HCT116 (cell line): Measurements from ENCODE around the gene BFAR. TPM values are rescaled to one million over a fixed set of nuclear protein-coding genes. Genes with fewer than 3 reads are reported as not detected.

Experiments used
- ATAC-seq: fragments of 200-7000 bp; cut with Tn5 transposase; 2 replicates; pipeline ENCODE4 v1.9.1; 2020; ENCODE audit warnings: mild to moderate bottlenecking, moderate library complexity
- BruUV-seq: library from RNA; stranded (reverse); fragments of 400-500 nt; replicated peaks from 2 replicates; lab custom pipeline; 2021; lab: Mats Ljungman, UMichigan
- CTCF ChIA-PET: fragments of 300-600 bp; sonication (Branson Sonifier 250); formaldehyde crosslinking; loops from one replicate; lab custom pipeline; 2021; ENCODE audit warnings: antibody characterized with exemption; lab: Charles Lee
- POLR2A ChIA-PET: fragments of 300-600, 350-600 bp; sonication (Branson Sonifier 250); formaldehyde crosslinking; loops from one replicate; lab custom pipeline; 2021; ENCODE audit warnings: antibody characterized with exemption; lab: Charles Lee
- RAD21 ChIA-PET, 2 experiments: fragments of 300-600 bp; sonication (Branson Sonifier 250); formaldehyde crosslinking; loops; one replicate each; lab custom pipeline; 2023; ENCODE audit warnings: low total read pairs in 2 of 2; ENCODE audit not compliant: uncharacterized antibody in 2 of 2, unreplicated experiment in 2 of 2, low non-redundant PET in 1 of 2; lab: Charles Lee
- DNase-seq: peaks from one replicate; pipeline ENCODE4 v3.0.0-alpha.2; 2010; ENCODE audit warnings: low read depth, low spot score
- H2AFZ ChIP-seq: fragments of 200-600 bp; shearing (Covaris generic), sonication (generic); 2 replicates; pipeline ENCODE4 v1.6.1; 2017; ENCODE audit warnings: low read depth, mixed run types, mixed read lengths, antibody characterized with exemption, low read length; ENCODE audit not compliant: poor library complexity, severe bottlenecking
- H3K27ac ChIP-seq: 2 replicates; pipeline ENCODE4 v1.5.1; 2012; ENCODE audit warnings: low read depth, low read length
- H3K27me3 ChIP-seq: fragments of 200-600 bp; sonication (generic); 2 replicates; pipeline ENCODE4 v1.6.1; 2016; ENCODE audit warnings: mixed run types, low read length, mixed read lengths; ENCODE audit not compliant: insufficient read depth
- H3K36me3 ChIP-seq, 2 experiments: fragments of 200-500 bp in 1 of 2; fragments of 200-600 bp in 1 of 2; sonication (Bioruptor generic) in 1 of 2; sonication (generic) in 1 of 2; 2 replicates each; pipeline versions ENCODE4 v1.5.1 to v1.6.1; 2014 to 2016; ENCODE audit warnings: low read length in 2 of 2, inconsistent platforms in 1 of 2, mixed read lengths in 1 of 2, mixed run types in 1 of 2; ENCODE audit not compliant: insufficient read depth in 2 of 2, control insufficient read depth in 1 of 2
- H3K4me1 ChIP-seq, 2 experiments: fragments of 200-600 bp in 1 of 2; sonication (generic) in 1 of 2; 2 replicates each; pipeline versions ENCODE4 v1.5.1 to v1.6.1; 2012 to 2017; ENCODE audit warnings: low read length in 2 of 2, inconsistent platforms in 1 of 2, mild to moderate bottlenecking in 1 of 2, mixed read lengths in 1 of 2, mixed run types in 1 of 2, moderate library complexity in 1 of 2; ENCODE audit not compliant: insufficient read depth in 2 of 2, control insufficient read depth in 1 of 2
- H3K4me2 ChIP-seq: fragments of 200-600 bp; sonication (generic); 2 replicates; pipeline ENCODE4 v1.6.1; 2017; ENCODE audit warnings: mixed run types, low read length, mixed read lengths
- H3K4me3 ChIP-seq, 2 experiments: fragments of 200-600 bp in 1 of 2; sonication (generic) in 1 of 2; replicated peaks in 1 of 2; 2 replicates each; pipeline ENCODE4 v1.5.1; 2011 to 2016; ENCODE audit warnings: low read length in 2 of 2, control low read depth in 1 of 2, low read depth in 1 of 2, mild to moderate bottlenecking in 1 of 2, mixed read lengths in 1 of 2, mixed run types in 1 of 2
- H3K79me2 ChIP-seq: fragments of 200-600 bp; sonication (generic); 2 replicates; pipeline ENCODE4 v1.6.1; 2017; ENCODE audit warnings: mild to moderate bottlenecking, mixed run types, low read length, moderate library complexity, mixed read lengths; ENCODE audit not compliant: insufficient read depth
- H3K9ac ChIP-seq: fragments of 200-600 bp; sonication (generic); 2 replicates; pipeline ENCODE4 v1.6.1; 2016; ENCODE audit warnings: low read length, mixed read lengths
- H3K9me2 ChIP-seq: fragments of 200-600 bp; sonication (generic), shearing (Covaris generic); 2 replicates; pipeline ENCODE4 v1.6.1; 2017; ENCODE audit warnings: mixed run types, mild to moderate bottlenecking, moderate library complexity; ENCODE audit not compliant: insufficient read depth
- H3K9me3 ChIP-seq, 2 experiments: fragments of 200-500 bp in 1 of 2; fragments of 200-600 bp in 1 of 2; sonication (Bioruptor generic) in 1 of 2; sonication (generic) in 1 of 2; 2 replicates each; pipeline ENCODE4 v1.6.1; 2014 to 2017; ENCODE audit warnings: low read length in 2 of 2, mixed read lengths in 2 of 2, inconsistent platforms in 1 of 2, low read depth in 1 of 2, mild to moderate bottlenecking in 1 of 2, mixed run types in 1 of 2, moderate library complexity in 1 of 2; ENCODE audit not compliant: control insufficient read depth in 1 of 2, insufficient read depth in 1 of 2
- H4K20me1 ChIP-seq: fragments of 200-600 bp; sonication (generic), shearing (Covaris generic); 2 replicates; pipeline ENCODE4 v1.6.1; 2017; ENCODE audit warnings: mixed run types, mild to moderate bottlenecking, moderate library complexity; ENCODE audit not compliant: insufficient read depth
- ATF3 ChIP-seq: IDR thresholded peaks from 2 replicates; pipeline ENCODE4 v1.6.1; 2012
- CBX3 ChIP-seq: IDR thresholded peaks from 2 replicates; pipeline ENCODE4 v1.6.1; 2012; ENCODE audit warnings: low read depth
- CEBPB ChIP-seq: IDR thresholded peaks from 2 replicates; pipeline ENCODE4 v1.6.1; 2012; ENCODE audit warnings: low read depth
- CTCF ChIP-seq, 3 experiments: fragments of 200-600 bp in 1 of 3; sonication (generic) in 1 of 3; IDR thresholded peaks in 2 of 3; conservative IDR thresholded peaks in 1 of 3; 2 replicates each; pipeline ENCODE4 v1.5.1; 2012 to 2017; ENCODE audit warnings: low read depth in 2 of 3, low read length in 2 of 3, antibody characterized with exemption in 1 of 3, borderline replicate concordance in 1 of 3, control low read depth in 1 of 3, mild to moderate bottlenecking in 1 of 3, mixed read lengths in 1 of 3, mixed run types in 1 of 3, moderate library complexity in 1 of 3; ENCODE audit not compliant: insufficient read depth in 1 of 3
- EZH2 ChIP-seq: fragments of 200-600 bp; sonication (generic); IDR thresholded peaks from 2 replicates; pipeline ENCODE4 v1.6.1; 2017; ENCODE audit warnings: antibody characterized with exemption, mixed run types
- EZH2phosphoT487 ChIP-seq: fragments of 200-600 bp; IDR thresholded peaks from 2 replicates; pipeline ENCODE4 v1.6.1; 2018; ENCODE audit warnings: antibody characterized with exemption, borderline replicate concordance
- FOSL1 ChIP-seq: IDR thresholded peaks from 2 replicates; pipeline ENCODE4 v1.6.1; 2012; ENCODE audit warnings: low read depth
- JUND ChIP-seq: IDR thresholded peaks from 2 replicates; pipeline ENCODE4 v1.6.1; 2012
- MAX ChIP-seq: IDR thresholded peaks from 2 replicates; pipeline ENCODE4 v1.6.1; 2012
- POLR2A ChIP-seq: IDR thresholded peaks from 2 replicates; pipeline ENCODE4 v1.7.0; 2011; ENCODE audit warnings: borderline replicate concordance; ENCODE audit not compliant: insufficient read depth, insufficient read length; ENCODE audit errors: extremely low read depth
- POLR2AphosphoS5 ChIP-seq: IDR thresholded peaks from 2 replicates; pipeline ENCODE4 v1.6.1; 2011; ENCODE audit warnings: mild to moderate bottlenecking, low read depth, low read length, moderate library complexity
- RAD21 ChIP-seq: IDR thresholded peaks from 2 replicates; pipeline ENCODE4 v1.6.1; 2012; ENCODE audit warnings: low read depth, mild to moderate bottlenecking
- SP1 ChIP-seq: IDR thresholded peaks from 2 replicates; pipeline ENCODE4 v1.6.1; 2012; ENCODE audit warnings: low read depth
- SRF ChIP-seq: IDR thresholded peaks from 2 replicates; pipeline ENCODE4 v1.6.1; 2012; ENCODE audit warnings: low read depth
- ZBTB33 ChIP-seq: IDR thresholded peaks from 2 replicates; pipeline ENCODE4 v1.6.1; 2011; ENCODE audit warnings: mild to moderate bottlenecking, low read length, moderate library complexity; ENCODE audit not compliant: insufficient replicate concordance; ENCODE audit errors: extremely low read depth
- ZNF274 ChIP-seq: fragments of 200-500 bp; sonication (Bioruptor generic); IDR thresholded peaks from 2 replicates; pipeline ENCODE4 v1.6.1; 2014; ENCODE audit warnings: mild to moderate bottlenecking, low read depth, low read length, inconsistent platforms
- intact Hi-C: fragments of 100-400 bp; cut with micrococcal nuclease; formaldehyde crosslinking; loops from 2 replicates; pipeline ENCODE4 v1.10.0; 2022
- total RNA-seq: library from RNA; stranded (reverse); gene quantifications from one replicate; pipeline ENCODE4 v1.2.1, GENCODE V29; 2021; ENCODE audit not compliant: unreplicated experiment

BFAR gene
- total RNA-seq, 1 experiment from 2014 or later = 49.7 TPM

- POLR2A ChIA-PET = no interaction called here
- Histone ChIP-seq H3K4me2 (no peak overlapping the region), H3K9ac (no peak overlapping the region), H3K4me3 (no peak overlapping the region), H3K27ac (no peak overlapping the region), H2AFZ (no peak overlapping the region), H3K9me3 (no peaks in the 10 kb centered on the region), H3K4me1 (no peaks in the 10 kb centered on the region), H3K79me2 (0 out of 2 replicates have a peak, but pooled peaks cover 3% of the 10 kb centered on the region), H3K9me2 (no peaks in the 10 kb centered on the region), H4K20me1 (no peaks in the 10 kb centered on the region), H3K27me3 (no peaks in the 10 kb centered on the region), H3K36me3 (peaks cover 22 to 36% of the 10 kb centered on the region in 2 experiments)
- ATAC-seq (peak; percentile 61; the same call in 1 of the 2 replicates), DNase-seq (peak; percentile 10)
- CTCF ChIA-PET = no interaction called here
- BruUV-seq = no TSS peak
- TF ChIP-seq CBX3 (no peak), CTCF (IDR thresholded peaks at IDR 0.05 in 2 of 3, conservative IDR thresholded peaks at IDR 0.05 in 1 of 3; ENCODE audit: borderline replicate concordance in 1 of 3, insufficient read depth in 1 of 3, low read depth in 2 of 3, low read length in 2 of 3) (peak; percentile 23 to 59 (median 45); a peak in 5 of 6 replicates)
- intact Hi-C loops = loop anchor here (2.0 to 10.0 kb wide), 3 partner anchors 55 to 351 kb away; no protein-coding TSS in a partner anchor
- RAD21 ChIA-PET = no interaction called here
These were observed 32.6 kb upstream of the BFAR start for GRCh38 chr16:14600164-14600563.

- no TSS peak for BruUV-seq
- no peaks in the 10 kb centered on the region for H3K9me2 ChIP-seq
- H3K9me3 ChIP-seq = no peaks in the 10 kb centered on the region
- H3K36me3 ChIP-seq = peaks cover 37 to 47% of the 10 kb centered on the region in 2 experiments
- ChIA-PET RAD21 (no interaction called here), CTCF (no interaction called here), POLR2A (no interaction called here)
- intact Hi-C loops = loop anchor here (10.0 kb wide), 1 partner anchor 58 kb away; no protein-coding TSS in a partner anchor
- H3K4me2 ChIP-seq = no peak overlapping the region
- H2AFZ ChIP-seq = no peak overlapping the region
- DNase-seq (no peak), ATAC-seq (no peak)
- H3K27ac ChIP-seq = no peak overlapping the region
- H3K4me1 ChIP-seq = no peaks in the 10 kb centered on the region
- no peak overlapping the region for H3K9ac ChIP-seq
- H3K4me3 ChIP-seq = no peak overlapping the region
- H4K20me1 ChIP-seq = no peaks in the 10 kb centered on the region
- no peaks in the 10 kb centered on the region for H3K79me2 ChIP-seq
- H3K27me3 ChIP-seq = no peaks in the 10 kb centered on the region
- TF ChIP-seq FOSL1 (no peak), ATF3 (no peak), JUND (no peak), CEBPB (no peak), ZBTB33 (no peak), EZH2phosphoT487 (no peak), POLR2A (no peak), MAX (no peak), RAD21 (no peak), POLR2AphosphoS5 (no peak), EZH2 (no peak), SP1 (no peak), SRF (no peak), ZNF274 (no peak)
These were observed 30.2 kb upstream of the BFAR start for GRCh38 chr16:14602443-14602963.
